OCI-LY7 (cell line): ENCODE results near the gene COL23A1. TPM values are rescaled to one million over a fixed set of nuclear protein-coding genes. Genes with fewer than 3 reads are reported as not detected.

Experiments used
- BruUV-seq: library from RNA; stranded (reverse); fragments of 400-500 nt; replicated peaks from 2 replicates; lab custom pipeline; 2021; lab: Mats Ljungman, UMichigan
- CTCF ChIA-PET: fragments of 300-600 bp; sonication (Branson Sonifier 250); formaldehyde crosslinking; loops from one replicate; lab custom pipeline; 2022; ENCODE audit warnings: antibody characterized with exemption; ENCODE audit not compliant: unreplicated experiment; lab: Charles Lee
- POLR2A ChIA-PET: fragments of 300-600 bp; sonication (Branson Sonifier 250); formaldehyde crosslinking; loops from one replicate; lab custom pipeline; 2022; ENCODE audit warnings: antibody characterized with exemption; lab: Charles Lee
- DNase-seq: peaks from one replicate; pipeline ENCODE4 v3.0.0-alpha.2; 2015; ENCODE audit warnings: low spot score
- H2AFZ ChIP-seq: fragments of 200-600 bp; sonication (generic), shearing (Covaris generic); 2 replicates; pipeline ENCODE4 v1.6.1; 2014; ENCODE audit warnings: mild to moderate bottlenecking, antibody characterized with exemption, low read length, moderate library complexity
- H3K27ac ChIP-seq: fragments of 200-600 bp; sonication (generic); 2 replicates; pipeline ENCODE4 v1.5.1; 2014; ENCODE audit warnings: mixed run types, low read depth, mild to moderate bottlenecking, moderate library complexity, low read length, inconsistent platforms; ENCODE audit not compliant: poor library complexity, severe bottlenecking
- H3K36me3 ChIP-seq: fragments of 200-600 bp; sonication (generic); 2 replicates; pipeline ENCODE4 v1.6.1; 2014; ENCODE audit warnings: mild to moderate bottlenecking, antibody characterized with exemption, low read length, moderate library complexity, mixed read lengths; ENCODE audit not compliant: insufficient read depth
- H3K4me1 ChIP-seq: fragments of 200-600 bp; sonication (generic); 2 replicates; pipeline ENCODE4 v1.5.1; 2014; ENCODE audit warnings: mild to moderate bottlenecking, low read length; ENCODE audit not compliant: insufficient read depth, poor library complexity, severe bottlenecking
- H3K4me2 ChIP-seq: fragments of 200-600 bp; sonication (generic); 2 replicates; pipeline ENCODE4 v1.6.1; 2014; ENCODE audit warnings: mild to moderate bottlenecking, low read length
- H3K4me3 ChIP-seq: fragments of 200-600 bp; sonication (generic); 2 replicates; pipeline ENCODE4 v1.5.1; 2014; ENCODE audit warnings: mild to moderate bottlenecking, low read depth, low read length; ENCODE audit not compliant: poor library complexity, severe bottlenecking
- H3K79me2 ChIP-seq: fragments of 200-600 bp; sonication (generic); 2 replicates; pipeline ENCODE4 v1.6.1; 2016; ENCODE audit warnings: low read depth, mild to moderate bottlenecking, low read length, moderate library complexity, mixed read lengths; ENCODE audit not compliant: insufficient read depth
- H3K9me2 ChIP-seq: fragments of 200-600 bp; sonication (generic); 2 replicates; pipeline ENCODE4 v1.6.1; 2016; ENCODE audit warnings: mild to moderate bottlenecking, low read length, mixed read lengths; ENCODE audit not compliant: insufficient read depth
- H3K9me3 ChIP-seq: fragments of 200-600 bp; sonication (generic); 2 replicates; pipeline ENCODE4 v1.6.1; 2014; ENCODE audit warnings: mild to moderate bottlenecking, mixed run types, low read length, mixed read lengths
- H4K20me1 ChIP-seq: fragments of 200-600 bp; sonication (generic); 2 replicates; pipeline ENCODE4 v1.6.1; 2014; ENCODE audit warnings: mild to moderate bottlenecking, antibody characterized with exemption, low read length, moderate library complexity, mixed read lengths; ENCODE audit not compliant: insufficient read depth
- EZH2phosphoT487 ChIP-seq: fragments of 200-600 bp; sonication (generic); IDR thresholded peaks from 2 replicates; pipeline ENCODE4 v1.6.1; 2018; ENCODE audit warnings: low read depth, borderline replicate concordance, mild to moderate bottlenecking, mixed run types, antibody characterized with exemption, low read length, moderate library complexity, mixed read lengths
- intact Hi-C: fragments of 100-400 bp; cut with micrococcal nuclease; formaldehyde crosslinking; loops from one replicate; pipeline ENCODE4 v1.10.0; 2022; ENCODE audit not compliant: unreplicated experiment
- total RNA-seq, 2 experiments: library from RNA; depleted of rRNA in 1 of 2; stranded (reverse); fragments of >200 nt in 1 of 2; shearing (Covaris generic) in 1 of 2; gene quantifications; 2 replicates each; pipeline ENCODE4 v1.2.3, GENCODE V29; 2014 to 2022
- TF ChIP-seq, protein P1 (sequence below): fragments of 200-600 bp; sonication (generic); conservative IDR thresholded peaks from 2 replicates; pipeline ENCODE4 v1.5.1; 2014; ENCODE audit warnings: mild to moderate bottlenecking, antibody characterized with exemption, low read length, moderate library complexity, mixed read lengths

The COL23A1 gene
- total RNA-seq, 2 experiments from 2014 or later = 0.53 TPM; not detected in 1

DNA sequence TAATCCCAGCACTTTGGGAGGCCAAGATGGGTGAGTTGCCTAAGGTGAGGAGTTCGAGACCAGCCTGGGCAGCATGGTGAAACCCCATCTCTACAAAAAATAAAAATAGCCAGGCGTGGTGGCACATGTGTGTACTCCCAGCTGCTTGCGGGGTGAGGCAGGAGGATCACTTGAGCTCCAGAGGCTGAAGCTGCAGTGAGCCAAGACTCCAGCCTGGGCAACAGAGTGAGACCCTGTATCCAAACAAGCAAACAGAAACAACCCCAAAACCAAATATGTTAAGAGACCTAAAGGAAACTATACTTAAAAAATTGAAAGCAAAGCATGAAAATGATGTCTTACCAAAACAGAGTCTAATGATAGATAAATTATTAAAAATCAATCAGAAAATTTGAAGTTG is 373.4 kb downstream of the COL23A1 start:
- ChIA-PET POLR2A (interaction anchor here (0.6 to 1.2 kb wide), 6 partner anchors 10 to 31 kb away, joined by 3 to 6 read pairs (median 4); partner anchors contain the start of gene PHYKPL), CTCF (no interaction called here)
- Histone ChIP-seq H3K9me3 (no peaks in the 10 kb centered on the region), H3K4me3 (no peak overlapping the region), H3K9me2 (no peaks in the 10 kb centered on the region), H2AFZ (no peak overlapping the region), H4K20me1 (0 out of 2 replicates have a peak, but pooled peaks cover 6% of the 10 kb centered on the region), H3K4me2 (no peak overlapping the region), H3K36me3 (peaks cover 95% of the 10 kb centered on the region), H3K79me2 (peaks cover 3% of the 10 kb centered on the region; the same call in 1 of the 2 replicates), H3K27ac (peak overlapping the region; percentile 44), H3K4me1 (peaks cover 32% of the 10 kb centered on the region)
- TF ChIP-seq, protein P1, sequence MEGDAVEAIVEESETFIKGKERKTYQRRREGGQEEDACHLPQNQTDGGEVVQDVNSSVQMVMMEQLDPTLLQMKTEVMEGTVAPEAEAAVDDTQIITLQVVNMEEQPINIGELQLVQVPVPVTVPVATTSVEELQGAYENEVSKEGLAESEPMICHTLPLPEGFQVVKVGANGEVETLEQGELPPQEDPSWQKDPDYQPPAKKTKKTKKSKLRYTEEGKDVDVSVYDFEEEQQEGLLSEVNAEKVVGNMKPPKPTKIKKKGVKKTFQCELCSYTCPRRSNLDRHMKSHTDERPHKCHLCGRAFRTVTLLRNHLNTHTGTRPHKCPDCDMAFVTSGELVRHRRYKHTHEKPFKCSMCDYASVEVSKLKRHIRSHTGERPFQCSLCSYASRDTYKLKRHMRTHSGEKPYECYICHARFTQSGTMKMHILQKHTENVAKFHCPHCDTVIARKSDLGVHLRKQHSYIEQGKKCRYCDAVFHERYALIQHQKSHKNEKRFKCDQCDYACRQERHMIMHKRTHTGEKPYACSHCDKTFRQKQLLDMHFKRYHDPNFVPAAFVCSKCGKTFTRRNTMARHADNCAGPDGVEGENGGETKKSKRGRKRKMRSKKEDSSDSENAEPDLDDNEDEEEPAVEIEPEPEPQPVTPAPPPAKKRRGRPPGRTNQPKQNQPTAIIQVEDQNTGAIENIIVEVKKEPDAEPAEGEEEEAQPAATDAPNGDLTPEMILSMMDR = no peak
- TF ChIP-seq EZH2phosphoT487 = no peak
- intact Hi-C loops = no loop called here
- TSS peak; percentile 3 for BruUV-seq
- no peak for DNase-seq

DNA sequence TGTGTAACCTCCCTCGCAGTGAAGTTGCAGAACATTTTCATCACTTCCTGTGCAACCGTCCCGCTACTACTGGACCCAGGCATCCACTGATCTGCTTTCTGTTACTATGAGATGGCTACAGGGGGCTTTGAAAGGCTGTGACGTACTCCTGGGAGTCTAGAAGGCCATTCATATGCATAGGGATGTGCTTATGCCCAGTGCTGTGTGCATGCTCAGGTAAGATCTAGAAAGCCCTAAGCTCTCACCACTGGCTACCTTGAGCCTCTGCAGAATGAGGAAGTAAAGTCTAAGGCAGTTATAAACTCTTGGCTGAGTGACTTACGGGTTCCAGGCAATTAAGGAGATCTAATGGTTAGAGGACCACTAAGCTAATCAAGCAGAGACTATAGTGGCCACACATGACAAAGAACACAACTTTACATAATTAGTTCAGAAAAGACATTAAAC is 374.1 kb downstream of the COL23A1 start:
- POLR2A ChIA-PET = interaction anchor here (0.6 to 1.2 kb wide), 10 partner anchors 9 to 1386 kb away, joined by 3 to 6 read pairs (median 4); partner anchors contain the start of gene PHYKPL
- BruUV-seq = no TSS peak
- no peak for TF ChIP-seq EZH2phosphoT487
- TF ChIP-seq, protein P1 = no peak
- Histone ChIP-seq H3K27ac (peak overlapping the region; percentile 44), H3K4me2 (peak overlapping the region; percentile 7; the same call in 1 of the 2 replicates), H3K79me2 (peaks cover 3% of the 10 kb centered on the region; the same call in 1 of the 2 replicates), H2AFZ (no peak overlapping the region), H3K9me3 (no peaks in the 10 kb centered on the region), H3K4me3 (no peak overlapping the region), H3K9me2 (no peaks in the 10 kb centered on the region), H3K36me3 (peaks cover 95% of the 10 kb centered on the region), H3K4me1 (peaks cover 32% of the 10 kb centered on the region), H4K20me1 (0 out of 2 replicates have a peak, but pooled peaks cover 6% of the 10 kb centered on the region)
- CTCF ChIA-PET = no interaction called here
- intact Hi-C loops = no loop called here
- peak; percentile 56 for DNase-seq
